Body of pancreas (tissue), 4 donors: ENCODE measurements around the gene PAM. TPM values are rescaled to one million over a fixed set of nuclear protein-coding genes. Genes with fewer than 3 reads are reported as not detected.

ENCODE experiments used
- ATAC-seq: fragments of 150-250 bp; one replicate; pipeline ENCODE4 v1.9.1; 2016
- DNase-seq, 4 donors: peaks; one replicate each; pipeline ENCODE4 v3.0.0-alpha.2; 2019
- H3K27ac ChIP-seq, 4 donors: fragments of 200-600 bp; sonication (generic); 1 replicate in 3 of 4; 2 replicates in 1 of 4; pipeline versions ENCODE4 v1.5.1 to v1.6.1; 2016 to 2019; ENCODE audit warnings: mild to moderate bottlenecking in 1 of 4, mixed read lengths in 1 of 4, moderate library complexity in 1 of 4
- H3K27me3 ChIP-seq, 2 donors: fragments of 200-600 bp; sonication (generic); one replicate each; pipeline ENCODE4 v1.6.0; 2016; ENCODE audit warnings: mild to moderate bottlenecking in 1 of 2
- H3K36me3 ChIP-seq, 2 donors: fragments of 200-600 bp; sonication (generic); replicated peaks in 1 of 2; 2 replicates each; pipeline ENCODE4 v1.5.1; 2016; ENCODE audit warnings: low read depth in 2 of 2; ENCODE audit not compliant: insufficient read depth in 1 of 2
- H3K4me1 ChIP-seq: fragments of 200-600 bp; sonication (generic); one replicate; pipeline ENCODE4 v1.6.0; 2016
- H3K4me3 ChIP-seq, 2 donors: fragments of 200-600 bp; sonication (generic); 1 replicate in 1 of 2; 2 replicates in 1 of 2; pipeline ENCODE4 v1.5.1; 2016 to 2019
- H3K9me3 ChIP-seq, 3 donors: fragments of 200-600 bp; sonication (generic); 1 replicate in 2 of 3; 2 replicates in 1 of 3; pipeline ENCODE4 v1.5.1; 2016
- CTCF ChIP-seq, 7 experiments: fragments of 450-650 bp in 4 of 7; fragments of 200-600 bp in 3 of 7; sonication (generic) in 3 of 7; IDR thresholded peaks; one replicate each; pipeline ENCODE4 v1.5.1; 2016 to 2019; ENCODE audit warnings: antibody characterized with exemption in 7 of 7
- POLR2A ChIP-seq, 3 donors: fragments of 450-650 bp; IDR thresholded peaks; one replicate each; pipeline ENCODE4 v1.6.1; 2016; ENCODE audit warnings: antibody characterized with exemption in 3 of 3, mild to moderate bottlenecking in 2 of 3
- WGBS, 2 donors: methylation state at CpG; one replicate each; pipeline ENCODE4 v1.1.5; 2017; 5-methylcytosine and 5-hydroxymethylcytosine counted together
- intact Hi-C: fragments of 100-400 bp; cut with DNase I; formaldehyde crosslinking; loops from one replicate; pipeline ENCODE4 v1.15.1; 2023
- total RNA-seq, 2 donors: library from RNA; depleted of rRNA; stranded (reverse); fragments of >200 nt; gene quantifications; one replicate each; pipeline ENCODE4 v1.1.0, GENCODE V29; 2016

The PAM gene
- total RNA-seq, 2 donors from 2014 or later = 75.2 to 111 TPM

- Histone ChIP-seq H3K36me3 (no peaks in the 10 kb centered on the region), H3K4me3 (no peak overlapping the region), H3K27ac (no peak overlapping the region), H3K27me3 (no peaks in the 10 kb centered on the region), H3K4me1 (no peaks in the 10 kb centered on the region), H3K9me3 (no peaks in the 10 kb centered on the region)
- DNase-seq (no peak), ATAC-seq (no peak)
- TF ChIP-seq CTCF (IDR thresholded peaks at IDR 0.05) = no peak
- TF ChIP-seq POLR2A (IDR thresholded peaks at IDR 0.05) = no peak
- WGBS, 2 donors = 82 to 96% methylated on average over 3 of the region's 3 CpGs
- intact Hi-C loops = no loop called here
Observed at GRCh38 chr5:102975457-102976182, 220.5 kb downstream of the PAM start.

GRCh38 chr5:102981957-102982635 is 227.0 kb downstream of the PAM start:
- Histone ChIP-seq H3K9me3 (no peaks in the 10 kb centered on the region), H3K4me3 (no peak overlapping the region), H3K27me3 (no peaks in the 10 kb centered on the region), H3K4me1 (no peaks in the 10 kb centered on the region), H3K36me3 (no peaks in the 10 kb centered on the region), H3K27ac (no peak overlapping the region)
- 100% methylated on average over 2 to 3 of the region's 3 CpGs for WGBS, 2 donors
- DNase-seq = no peak
- TF ChIP-seq POLR2A (IDR thresholded peaks at IDR 0.05) = no peak
- TF ChIP-seq CTCF (IDR thresholded peaks at IDR 0.05) = no peak
- ATAC-seq = no peak
- intact Hi-C loops = no loop called here

GRCh38 chr5:102986074-102986473 is 231.0 kb downstream of the PAM start:
- H3K4me1 ChIP-seq = no peaks in the 10 kb centered on the region
- ATAC-seq (no peak), DNase-seq (no peak)
- H3K4me3 ChIP-seq = no peak overlapping the region
- intact Hi-C loops = no loop called here
- no peaks in the 10 kb centered on the region for H3K27me3 ChIP-seq
- H3K9me3 ChIP-seq = no peaks in the 10 kb centered on the region
- WGBS, 2 donors = 94% methylated on average over 3 of the region's 3 CpGs
- no peaks in the 10 kb centered on the region for H3K36me3 ChIP-seq
- H3K27ac ChIP-seq = no peak overlapping the region
- TF ChIP-seq POLR2A (IDR thresholded peaks at IDR 0.05) (no peak), CTCF (IDR thresholded peaks at IDR 0.05) (no peak)

- H3K36me3 ChIP-seq = no peaks in the 10 kb centered on the region
- no peak overlapping the region for H3K27ac ChIP-seq
- no peaks in the 10 kb centered on the region for H3K9me3 ChIP-seq
- ATAC-seq (no peak), DNase-seq (no peak)
- intact Hi-C loops = no loop called here
- TF ChIP-seq POLR2A (IDR thresholded peaks at IDR 0.05) = no peak
- no peak for TF ChIP-seq CTCF (IDR thresholded peaks at IDR 0.05)
- no peak overlapping the region for H3K4me3 ChIP-seq
- WGBS, 2 donors = 78 to 88% methylated on average over 3 of the region's 3 CpGs
- no peaks in the 10 kb centered on the region for H3K4me1 ChIP-seq
- no peaks in the 10 kb centered on the region for H3K27me3 ChIP-seq
Observed at GRCh38 chr5:102988459-102988858, 233.4 kb downstream of the PAM start.

- no peak for DNase-seq
- no peak for ATAC-seq
- no peaks in the 10 kb centered on the region for H3K36me3 ChIP-seq
- no peak overlapping the region for H3K4me3 ChIP-seq
- H3K9me3 ChIP-seq = no peaks in the 10 kb centered on the region
- TF ChIP-seq CTCF (IDR thresholded peaks at IDR 0.05) = no peak
- no peak for TF ChIP-seq POLR2A (IDR thresholded peaks at IDR 0.05)
- H3K27me3 ChIP-seq = no peaks in the 10 kb centered on the region
- no peak overlapping the region for H3K27ac ChIP-seq
- no peaks in the 10 kb centered on the region for H3K4me1 ChIP-seq
- intact Hi-C loops = no loop called here
Observed at GRCh38 chr5:102991802-102992201, 236.7 kb downstream of the PAM start.
